Smooth muscle cell (in vitro differentiated cells): ENCODE data around the gene MYO10. TPM values are rescaled to one million over a fixed set of nuclear protein-coding genes. Genes with fewer than 3 reads are reported as not detected.
A peak's percentile ranks its signal among the peaks of the same experiment; 100 is the strongest.

Experiments used
- DNase-seq: peaks from one replicate; lab custom pipeline; 2025; ENCODE audit not compliant: unreplicated experiment; lab: John Stamatoyannopoulos, UW
- H2AFZ ChIP-seq: fragments of 200-600 bp; sonication (generic); 2 replicates; pipeline ENCODE4 v1.6.0; 2016; ENCODE audit warnings: antibody characterized with exemption, low read depth, mild to moderate bottlenecking
- H3F3A ChIP-seq: fragments of 200-600 bp; sonication (generic); 2 replicates; pipeline ENCODE4 v1.6.0; 2017; ENCODE audit warnings: antibody characterized with exemption, low read depth
- H3K27ac ChIP-seq: fragments of 200-600 bp; sonication (generic); 2 replicates; pipeline ENCODE4 v1.5.1; 2016; ENCODE audit warnings: low read depth, mild to moderate bottlenecking
- H3K27me3 ChIP-seq: fragments of 200-600 bp; sonication (generic); 2 replicates; pipeline ENCODE4 v1.6.1; 2016; ENCODE audit warnings: low read depth, mild to moderate bottlenecking
- H3K36me3 ChIP-seq: fragments of 200-600 bp; sonication (generic); 2 replicates; pipeline ENCODE4 v1.5.1; 2016; ENCODE audit warnings: low read depth
- H3K4me1 ChIP-seq: fragments of 200-600 bp; sonication (generic); 2 replicates; pipeline ENCODE4 v1.5.1; 2016; ENCODE audit warnings: low read depth
- H3K4me2 ChIP-seq: fragments of 200-600 bp; sonication (generic); 2 replicates; pipeline ENCODE4 v1.6.0; 2016; ENCODE audit warnings: mild to moderate bottlenecking
- H3K4me3 ChIP-seq: fragments of 200-600 bp; sonication (generic); 2 replicates; pipeline ENCODE4 v1.5.1; 2016; ENCODE audit warnings: mild to moderate bottlenecking
- H3K79me2 ChIP-seq: fragments of 200-600 bp; sonication (generic); 2 replicates; pipeline ENCODE4 v1.6.0; 2016; ENCODE audit warnings: low read depth, mild to moderate bottlenecking
- H3K9ac ChIP-seq: fragments of 200-600 bp; sonication (generic); 2 replicates; pipeline ENCODE4 v1.6.0; 2016; ENCODE audit warnings: low read depth
- H3K9me3 ChIP-seq: fragments of 200-600 bp; sonication (generic); replicated peaks from 2 replicates; pipeline ENCODE4 v1.5.1; 2016; ENCODE audit warnings: low read depth
- H4K20me1 ChIP-seq: fragments of 200-600 bp; sonication (generic); 2 replicates; pipeline ENCODE4 v1.6.0; 2016; ENCODE audit warnings: low read depth
- CTCF ChIP-seq: fragments of 200-600 bp; sonication (generic); IDR thresholded peaks from 2 replicates; pipeline ENCODE4 v1.5.1; 2017; ENCODE audit warnings: borderline replicate concordance, mild to moderate bottlenecking, antibody characterized with exemption; ENCODE audit not compliant: insufficient read depth, poor library complexity, severe bottlenecking
- WGBS: methylation state at CpG from one replicate; pipeline ENCODE4 v1.1.7; 2016; ENCODE audit warnings: low lambda C conversion rate; 5-methylcytosine and 5-hydroxymethylcytosine counted together
- polyA plus RNA-seq: library from polyadenylated mRNA; unstranded; fragments of >200 nt; fragmentation: Nextera tagmentation; extraction: Ambion mirVana; gene quantifications from 2 replicates; pipeline ENCODE4 v1.2.1, GENCODE V29; 2016
- total RNA-seq: library from RNA; depleted of rRNA; stranded (reverse); fragments of >200 nt; gene quantifications from 2 replicates; pipeline ENCODE4 v1.2.3, GENCODE V29; 2014

MYO10 gene
- total and polyA plus RNA-seq, 2 experiments from 2014 or later, result 76.4 to 96.8 TPM

GRCh38 chr5:16809395-16810207 lies 126.5 kb downstream of the MYO10 start:
- Histone ChIP-seq H3K79me2 (peaks cover 85% of the 10 kb centered on the region), H4K20me1 (peaks cover 100% of the 10 kb centered on the region), H3F3A (peaks cover 5% of the 10 kb centered on the region), H3K4me3 (no peak overlapping the region), H3K27ac (peak overlapping the region; percentile 2), H3K4me1 (peaks cover 11% of the 10 kb centered on the region), H3K9ac (no peak overlapping the region), H3K9me3 (no peaks in the 10 kb centered on the region), H3K4me2 (peak overlapping the region; percentile 33), H2AFZ (no peak overlapping the region), H3K27me3 (no peaks in the 10 kb centered on the region), H3K36me3 (no peaks in the 10 kb centered on the region)
- DNase-seq, result no peak
- TF ChIP-seq CTCF, result no peak
- WGBS, result 38% methylated on average over 12 of the region's 12 CpGs

GRCh38 chr5:16809010-16809394 lies 127.1 kb downstream of the MYO10 start:
- peaks cover 100% of the 10 kb centered on the region for H4K20me1 ChIP-seq
- no peak overlapping the region for H2AFZ ChIP-seq
- H3K27me3 ChIP-seq, result no peaks in the 10 kb centered on the region
- peak overlapping the region; percentile 33 for H3K4me2 ChIP-seq
- peaks cover 86% of the 10 kb centered on the region for H3K79me2 ChIP-seq
- H3K27ac ChIP-seq, result peak overlapping the region; percentile 2
- TF ChIP-seq CTCF, result no peak
- WGBS, result 96% methylated on average over 11 of the region's 11 CpGs
- no peaks in the 10 kb centered on the region for H3K36me3 ChIP-seq
- no peak for DNase-seq
- H3F3A ChIP-seq, result peaks cover 5% of the 10 kb centered on the region
- peaks cover 11% of the 10 kb centered on the region for H3K4me1 ChIP-seq
- H3K9me3 ChIP-seq, result no peaks in the 10 kb centered on the region
- no peak overlapping the region for H3K4me3 ChIP-seq
- H3K9ac ChIP-seq, result no peak overlapping the region

- H3K27ac ChIP-seq, result no peak overlapping the region
- no peak for TF ChIP-seq CTCF
Measured at GRCh38 chr5:16808021-16808420, 128.1 kb downstream of the MYO10 start.

GRCh38 chr5:16807547-16807864 lies 128.6 kb downstream of the MYO10 start:
- H3K4me2 ChIP-seq, result no peak overlapping the region
- no peak overlapping the region for H3K27ac ChIP-seq
- WGBS, result 96% methylated on average over 5 of the region's 5 CpGs

More at GRCh38 chr5:16808021-16808420, 128.1 kb downstream of the MYO10 start:
- peaks cover 11% of the 10 kb centered on the region for H3K4me1 ChIP-seq
- peaks cover 86% of the 10 kb centered on the region for H3K79me2 ChIP-seq
- H3K9ac ChIP-seq, result no peak overlapping the region
- H3F3A ChIP-seq, result peaks cover 5% of the 10 kb centered on the region
- H3K27me3 ChIP-seq, result no peaks in the 10 kb centered on the region
- peaks cover 100% of the 10 kb centered on the region for H4K20me1 ChIP-seq
- whole genome bisulfite sequencing, result 80% methylated on average over 7 of the region's 7 CpGs
- DNase-seq, result no peak
- no peaks in the 10 kb centered on the region for H3K36me3 ChIP-seq
- no peaks in the 10 kb centered on the region for H3K9me3 ChIP-seq
- H3K4me3 ChIP-seq, result no peak overlapping the region
- H2AFZ ChIP-seq, result no peak overlapping the region
- no peak overlapping the region for H3K4me2 ChIP-seq

More at GRCh38 chr5:16807547-16807864, 128.6 kb downstream of the MYO10 start:
- Histone ChIP-seq H2AFZ (no peak overlapping the region), H3K9me3 (no peaks in the 10 kb centered on the region), H3K4me1 (peaks cover 11% of the 10 kb centered on the region), H4K20me1 (peaks cover 100% of the 10 kb centered on the region), H3K79me2 (peaks cover 89% of the 10 kb centered on the region), H3K4me3 (no peak overlapping the region), H3K27me3 (no peaks in the 10 kb centered on the region), H3K36me3 (no peaks in the 10 kb centered on the region), H3F3A (peaks cover 5% of the 10 kb centered on the region), H3K9ac (no peak overlapping the region)
- no peak for TF ChIP-seq CTCF
- DNase-seq, result no peak
